ENCODE data around the gene ADAMTS8. TPM values are rescaled to one million over a fixed set of nuclear protein-coding genes. Genes with fewer than 3 reads are reported as not detected.
"Not testable (repeated sequence)": the region's sequence is repeated elsewhere in the genome, so short reads cannot be mapped to it uniquely, and the experiment has no call there.

ADAMTS8 gene
- total RNA-seq, 2 experiments from 2014 or later: not detected

DNA sequence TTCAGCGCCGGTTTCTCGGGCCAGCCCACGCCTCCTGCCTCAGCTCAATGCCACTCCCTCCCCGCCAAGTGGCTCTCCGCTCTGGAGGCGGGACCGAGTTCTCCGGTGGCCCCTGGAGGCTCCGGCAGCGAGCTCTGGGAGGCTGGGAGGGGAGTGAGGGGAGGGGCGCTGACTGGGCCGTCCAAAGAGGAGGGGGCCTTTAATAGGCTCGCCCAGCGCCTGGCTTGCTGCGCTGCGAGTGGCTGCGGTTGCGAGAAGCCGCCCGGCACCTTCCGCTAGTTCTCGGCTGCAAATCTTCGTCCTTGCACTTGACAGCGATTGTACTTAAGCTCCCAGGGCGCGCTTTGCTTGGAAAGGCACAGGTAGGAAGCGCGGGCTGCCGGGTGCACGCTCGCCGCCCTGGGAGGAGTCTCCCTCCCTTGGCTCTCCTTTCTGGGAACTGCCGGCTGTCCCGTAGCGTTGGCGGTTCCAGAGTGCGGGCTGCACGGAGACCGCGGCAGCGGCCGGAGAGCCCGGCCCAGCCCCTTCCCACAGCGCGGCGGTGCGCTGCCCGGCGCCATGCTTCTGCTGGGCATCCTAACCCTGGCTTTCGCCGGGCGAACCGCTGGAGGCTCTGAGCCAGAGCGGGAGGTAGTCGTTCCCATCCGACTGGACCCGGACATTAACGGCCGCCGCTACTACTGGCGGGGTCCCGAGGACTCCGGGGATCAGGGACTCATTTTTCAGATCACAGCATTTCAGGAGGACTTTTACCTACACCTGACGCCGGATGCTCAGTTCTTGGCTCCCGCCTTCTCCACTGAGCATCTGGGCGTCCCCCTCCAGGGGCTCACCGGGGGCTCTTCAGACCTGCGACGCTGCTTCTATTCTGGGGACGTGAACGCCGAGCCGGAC is 20.3 kb upstream of the ADAMTS8 start, which contains the start of gene ADAMTS15:
TSS of gene ADAMTS15 (plus strand) at position 230 of the 894 bp plus-strand sequence. CDS start at position 559, 329 bp downstream.
- DNase-seq: peak; percentile 74
- peak; percentile 91 for ATAC-seq
- H3K9me3 Mint-ChIP-seq (ENCODE audit: low read depth): no peaks in the 10 kb centered on the region
- ChIA-PET POLR2A (no interaction called here), CTCF (interaction anchor here (0.7 to 1.9 kb wide), 4 partner anchors 17 to 413 kb away, joined by 3 to 6 read pairs (median 3); no protein-coding TSS in a partner anchor)
- H3K36me3 Mint-ChIP-seq (ENCODE audit: low read depth): no peaks in the 10 kb centered on the region
- peaks cover 36% of the 10 kb centered on the region for H3K27me3 Mint-ChIP-seq
- H3K4me3 Mint-ChIP-seq: peak within 1 kb of the TSS; percentile 38
- intact Hi-C loops (cut with DNase I, micrococcal nuclease): no loop called here
- H3K4me1 Mint-ChIP-seq: peaks cover 9% of the 10 kb centered on the region
- no peak within 1 kb of the TSS for H3K27ac Mint-ChIP-seq

DNA sequence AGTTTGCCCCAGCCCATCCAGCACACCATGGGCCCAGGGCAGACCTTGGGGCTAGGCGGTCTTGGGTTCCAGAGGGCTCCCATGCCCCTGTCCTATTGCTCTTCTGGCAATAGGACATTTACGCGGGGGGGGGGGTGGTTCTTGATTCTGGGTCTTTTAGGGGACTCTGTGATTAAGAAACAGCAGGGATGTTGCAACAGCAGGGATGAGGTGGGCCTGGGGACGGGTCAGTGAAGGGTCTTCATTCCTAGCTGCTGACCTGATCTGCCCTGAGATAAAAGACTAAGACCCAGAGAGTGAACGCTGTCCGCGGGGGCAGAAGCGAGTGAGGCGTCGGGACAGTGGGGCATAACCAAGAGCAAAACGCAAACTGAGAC is 19.6 kb upstream of the ADAMTS8 start:
- intact Hi-C loops (cut with DNase I, micrococcal nuclease): no loop called here
- ChIA-PET CTCF (interaction anchor here (0.7 to 1.9 kb wide), 2 partner anchors 33 to 414 kb away, joined by 3 to 6 read pairs; no protein-coding TSS in a partner anchor), POLR2A (no interaction called here)
- Mint-ChIP-seq H3K4me1 (peaks cover 9% of the 10 kb centered on the region), H3K27ac (no peak overlapping the region), H3K4me3 (peak overlapping the region; percentile 38), H3K36me3 (ENCODE audit: low read depth) (no peaks in the 10 kb centered on the region), H3K27me3 (peaks cover 36% of the 10 kb centered on the region), H3K9me3 (ENCODE audit: low read depth) (no peaks in the 10 kb centered on the region)
- DNase-seq (no peak), ATAC-seq (no peak)

DNA sequence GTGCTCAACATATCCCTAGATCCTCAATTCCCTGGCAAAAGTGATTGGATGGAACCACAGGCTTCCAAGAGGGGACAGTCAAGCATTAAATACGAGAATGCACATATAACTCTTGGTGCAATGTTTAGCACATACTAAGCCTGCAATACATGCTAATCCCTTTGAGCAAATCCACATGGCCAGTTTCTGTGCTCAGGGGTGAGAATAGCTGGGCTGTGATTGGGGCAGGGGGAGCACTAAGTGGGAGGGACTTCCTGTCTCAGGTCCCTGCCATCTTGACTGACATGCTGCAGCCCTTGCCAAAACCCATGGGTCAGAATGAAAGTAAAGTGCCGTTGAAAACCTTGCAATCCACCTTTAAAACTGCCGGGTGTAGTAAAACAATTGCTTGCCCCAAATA is 17.4 kb upstream of the ADAMTS8 start:
- intact Hi-C loops (cut with DNase I, micrococcal nuclease): no loop called here
- CTCF ChIA-PET: interaction anchor here (0.5 kb wide), 1 partner anchor 25 kb away, joined by 4 read pairs; no protein-coding TSS in a partner anchor
- ATAC-seq (no peak), DNase-seq (no peak)
- H3K4me1 Mint-ChIP-seq: peaks cover 9% of the 10 kb centered on the region
- H3K9me3 Mint-ChIP-seq (ENCODE audit: low read depth): no peaks in the 10 kb centered on the region
- H3K27me3 Mint-ChIP-seq: peaks cover 26% of the 10 kb centered on the region
- H3K4me3 Mint-ChIP-seq: no peak overlapping the region
- POLR2A ChIA-PET: no interaction called here
- H3K36me3 Mint-ChIP-seq (ENCODE audit: low read depth): no peaks in the 10 kb centered on the region
- H3K27ac Mint-ChIP-seq: no peak overlapping the region

DNA sequence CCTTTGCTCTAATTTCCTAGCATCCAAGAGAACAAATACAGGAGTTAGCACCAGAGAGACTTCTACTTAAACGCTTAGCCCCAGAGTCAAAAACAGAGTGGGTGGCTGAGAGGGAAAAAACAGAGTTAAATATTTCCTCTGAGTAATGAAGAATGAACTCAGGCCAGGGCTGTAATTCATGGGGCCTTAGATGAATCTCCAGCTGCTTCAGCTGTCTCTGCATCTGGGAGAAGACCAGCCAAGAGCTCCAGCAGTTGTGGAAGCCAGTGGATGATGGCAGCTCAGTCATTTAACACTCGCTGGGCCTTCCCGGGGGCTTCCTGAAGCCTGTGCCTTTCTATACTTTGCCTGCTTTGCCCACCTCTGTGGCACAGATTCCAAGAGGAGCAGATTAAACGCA is 14.3 kb upstream of the ADAMTS8 start:
- intact Hi-C loops (cut with DNase I, micrococcal nuclease): no loop called here
- peaks cover 6% of the 10 kb centered on the region for H3K27me3 Mint-ChIP-seq
- no peak for ATAC-seq
- ChIA-PET CTCF (interaction anchor here (0.8 to 3.3 kb wide), 3 partner anchors 11 to 424 kb away, joined by 3 to 22 read pairs (median 22); no protein-coding TSS in a partner anchor), POLR2A (no interaction called here)
- DNase-seq: no peak
- H3K36me3 Mint-ChIP-seq (ENCODE audit: low read depth): no peaks in the 10 kb centered on the region
- peaks cover 10% of the 10 kb centered on the region for H3K4me1 Mint-ChIP-seq
- H3K27ac Mint-ChIP-seq: no peak overlapping the region
- no peaks in the 10 kb centered on the region for H3K9me3 Mint-ChIP-seq (ENCODE audit: low read depth)
- no peak overlapping the region for H3K4me3 Mint-ChIP-seq

DNA sequence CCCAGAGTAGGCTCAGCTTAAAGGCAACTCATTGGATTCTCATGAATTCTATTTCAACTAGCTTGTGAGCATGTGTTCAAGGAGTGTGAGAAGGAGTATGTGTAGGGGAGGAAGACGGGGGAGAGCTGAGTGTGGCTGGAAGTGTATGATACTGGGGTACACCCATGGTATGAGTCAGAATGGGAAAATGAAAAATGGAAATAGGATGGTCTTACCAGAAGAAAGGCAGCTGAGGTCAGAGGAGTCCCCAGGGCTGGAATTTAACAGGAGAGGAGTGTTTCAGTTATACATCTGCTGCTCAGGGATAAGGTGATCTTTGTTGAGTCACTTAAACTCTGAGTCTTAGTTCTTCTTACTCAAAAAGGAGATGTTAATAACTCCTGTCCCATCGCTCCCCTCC is 13.3 kb upstream of the ADAMTS8 start:
- no peaks in the 10 kb centered on the region for H3K36me3 Mint-ChIP-seq (ENCODE audit: low read depth)
- ChIA-PET POLR2A (no interaction called here), CTCF (interaction anchor here (0.6 to 3.3 kb wide), 6 partner anchors 9 to 421 kb away, joined by 3 to 22 read pairs (median 3); no protein-coding TSS in a partner anchor)
- no peak for ATAC-seq
- intact Hi-C loops (cut with DNase I, micrococcal nuclease): no loop called here
- peaks cover 10% of the 10 kb centered on the region for H3K4me1 Mint-ChIP-seq
- no peak overlapping the region for H3K4me3 Mint-ChIP-seq
- no peaks in the 10 kb centered on the region for H3K9me3 Mint-ChIP-seq (ENCODE audit: low read depth)
- H3K27me3 Mint-ChIP-seq: peaks cover under 1% of the 10 kb centered on the region
- H3K27ac Mint-ChIP-seq: no peak overlapping the region
- no peak for DNase-seq

DNA sequence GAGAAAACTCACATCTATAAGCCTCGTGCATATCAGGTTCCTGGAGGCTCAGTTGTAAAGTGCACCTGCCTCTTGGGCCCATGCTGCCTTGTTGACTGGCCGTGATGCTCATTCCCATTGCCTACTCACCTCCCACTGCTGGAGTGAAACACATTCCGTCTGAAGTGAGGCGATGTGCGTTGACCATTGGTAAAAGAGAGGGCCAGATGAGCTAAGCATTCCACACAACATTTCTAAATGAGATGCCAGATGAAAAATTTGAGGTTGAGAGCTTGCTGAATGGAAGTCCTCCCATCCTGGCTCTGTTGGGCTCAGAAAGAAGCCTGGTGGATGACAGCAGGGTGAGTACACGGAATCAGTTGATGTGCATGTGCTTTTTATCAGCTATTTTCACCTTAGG is 11.5 kb upstream of the ADAMTS8 start:
- Mint-ChIP-seq H3K36me3 (ENCODE audit: low read depth) (no peaks in the 10 kb centered on the region), H3K27ac (no peak overlapping the region), H3K4me3 (no peak overlapping the region), H3K9me3 (ENCODE audit: low read depth) (no peaks in the 10 kb centered on the region), H3K27me3 (no peaks in the 10 kb centered on the region), H3K4me1 (peaks cover 10% of the 10 kb centered on the region)
- no peak for ATAC-seq
- ChIA-PET CTCF (interaction anchor here (3.3 kb wide), 1 partner anchor 422 kb away, joined by 22 read pairs; no protein-coding TSS in a partner anchor), POLR2A (no interaction called here)
- intact Hi-C loops (cut with DNase I, micrococcal nuclease): loop anchor here in 1 of 2 experiments (5.0 to 10.0 kb wide), 2 partner anchors 92 to 195 kb away; no protein-coding TSS in a partner anchor
- no peak for DNase-seq

DNA sequence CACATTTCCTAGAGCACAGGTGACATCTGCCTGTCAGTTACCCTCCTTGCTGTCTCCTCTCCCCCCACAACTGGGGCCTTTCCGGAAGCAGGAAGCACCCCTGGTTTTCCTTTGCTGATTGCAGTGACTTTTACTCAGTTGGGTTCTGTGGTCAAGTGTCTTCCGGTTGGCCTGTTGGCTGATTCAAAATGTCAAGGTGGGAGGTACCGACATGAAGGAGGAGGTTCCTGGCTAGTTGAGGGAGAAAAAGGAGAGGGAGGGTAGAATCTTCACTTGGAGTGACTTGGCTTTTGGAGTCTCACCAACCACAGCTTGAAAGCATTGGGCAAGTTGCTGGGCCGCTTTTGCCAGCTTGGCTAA is 10.7 kb upstream of the ADAMTS8 start:
- H3K4me1 Mint-ChIP-seq: peaks cover 10% of the 10 kb centered on the region
- no peaks in the 10 kb centered on the region for H3K36me3 Mint-ChIP-seq (ENCODE audit: low read depth)
- peak overlapping the region; percentile 20 for H3K27ac Mint-ChIP-seq
- ChIA-PET POLR2A (no interaction called here), CTCF (interaction anchor here (0.6 kb wide), 1 partner anchor 108 kb away, joined by 3 read pairs; no protein-coding TSS in a partner anchor)
- no peaks in the 10 kb centered on the region for H3K27me3 Mint-ChIP-seq
- H3K4me3 Mint-ChIP-seq: no peak overlapping the region
- DNase-seq (peak; percentile 38), ATAC-seq (peak; percentile 61)
- no peaks in the 10 kb centered on the region for H3K9me3 Mint-ChIP-seq (ENCODE audit: low read depth)
- intact Hi-C loops (cut with DNase I, micrococcal nuclease): loop anchor here in 1 of 2 experiments (5.0 to 10.0 kb wide), 2 partner anchors 93 to 196 kb away; no protein-coding TSS in a partner anchor

DNA sequence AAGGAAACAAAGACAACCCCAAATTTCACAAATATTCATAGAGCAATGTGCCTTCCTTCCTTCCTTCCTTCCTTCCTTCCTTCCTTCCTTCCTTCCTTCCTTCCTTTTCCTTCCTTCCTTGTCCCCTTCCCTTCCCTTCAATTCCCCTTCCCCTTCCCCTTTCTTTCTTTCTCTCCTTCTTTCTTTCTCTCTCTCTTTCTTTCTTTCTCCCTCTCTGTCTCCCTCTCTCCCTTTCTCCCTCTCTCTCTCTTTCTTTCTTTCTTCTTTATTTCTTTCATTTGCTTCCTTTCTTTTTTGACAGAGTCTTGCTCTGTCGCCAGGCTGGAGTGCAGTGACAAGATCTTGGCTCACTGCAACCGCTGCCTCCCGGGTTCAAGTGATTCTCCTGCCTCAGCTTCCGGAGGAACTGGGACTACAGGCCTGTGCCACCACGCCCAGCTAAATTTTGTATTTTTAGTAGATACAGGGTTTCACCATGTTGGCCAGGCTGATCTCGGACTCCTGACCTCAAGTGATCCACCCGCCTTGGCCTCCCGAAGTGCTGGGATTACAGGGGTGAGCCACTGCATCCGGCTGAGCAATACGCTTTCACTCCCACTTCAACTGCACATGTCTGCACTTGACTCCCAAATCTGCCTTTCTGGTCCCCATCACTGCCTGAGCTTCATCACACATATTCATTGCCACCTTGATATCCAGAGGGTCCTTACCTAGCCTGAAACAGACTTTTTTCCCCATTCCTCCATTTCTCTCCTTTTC is 10.2 kb upstream of the ADAMTS8 start:
- intact Hi-C loops (cut with DNase I, micrococcal nuclease): loop anchor here in 1 of 2 experiments (5.0 to 10.0 kb wide), 2 partner anchors 94 to 196 kb away; no protein-coding TSS in a partner anchor

DNA sequence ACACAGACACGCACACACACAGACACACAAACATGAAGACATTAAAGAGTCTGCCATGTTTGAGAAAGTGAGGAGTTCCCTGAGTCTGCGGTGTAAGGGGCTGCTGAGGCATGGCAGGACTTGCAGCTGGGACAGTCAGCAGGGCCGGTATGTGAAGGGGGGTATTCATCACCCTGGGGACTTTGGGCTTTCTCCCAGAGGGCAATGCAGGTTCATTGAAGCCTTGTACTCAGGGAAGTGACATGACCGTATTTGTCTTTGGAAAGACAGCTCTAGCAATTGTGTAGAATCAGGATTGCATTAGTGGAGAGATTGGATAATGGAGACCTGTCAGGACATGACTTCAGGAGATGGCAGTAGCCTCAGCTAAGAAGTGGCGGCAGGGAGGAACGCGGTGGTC is 9.4 kb upstream of the ADAMTS8 start:
- intact Hi-C loops (cut with DNase I, micrococcal nuclease): loop anchor here in 1 of 2 experiments (5.0 to 10.0 kb wide), 2 partner anchors 94 to 197 kb away; no protein-coding TSS in a partner anchor
- Mint-ChIP-seq H3K4me1 (peaks cover 10% of the 10 kb centered on the region), H3K9me3 (ENCODE audit: low read depth) (no peaks in the 10 kb centered on the region), H3K4me3 (no peak overlapping the region), H3K27ac (no peak overlapping the region), H3K27me3 (no peaks in the 10 kb centered on the region), H3K36me3 (ENCODE audit: low read depth) (no peaks in the 10 kb centered on the region)
- POLR2A ChIA-PET: no interaction called here
- ATAC-seq (no peak), DNase-seq (no peak)
- CTCF ChIA-PET: interaction anchor here (0.7 to 9.5 kb wide), 4 partner anchors 25 to 1703 kb away, joined by 3 to 256 read pairs (median 4); no protein-coding TSS in a partner anchor

More for the DNA sequence above, 10.2 kb upstream of the ADAMTS8 start:
- POLR2A ChIA-PET; H3K4me3 Mint-ChIP-seq; H3K9me3 Mint-ChIP-seq (ENCODE audit: low read depth); DNase-seq; H3K4me1 Mint-ChIP-seq; H3K36me3 Mint-ChIP-seq (ENCODE audit: low read depth); H3K27me3 Mint-ChIP-seq: not testable (repeated sequence)
- CTCF ChIA-PET: interaction anchor here (0.6 to 9.5 kb wide), 3 partner anchors 109 to 1703 kb away, joined by 3 to 256 read pairs (median 3); no protein-coding TSS in a partner anchor
- peak; percentile 8 for ATAC-seq
- peak overlapping the region; percentile 20 for H3K27ac Mint-ChIP-seq

DNA sequence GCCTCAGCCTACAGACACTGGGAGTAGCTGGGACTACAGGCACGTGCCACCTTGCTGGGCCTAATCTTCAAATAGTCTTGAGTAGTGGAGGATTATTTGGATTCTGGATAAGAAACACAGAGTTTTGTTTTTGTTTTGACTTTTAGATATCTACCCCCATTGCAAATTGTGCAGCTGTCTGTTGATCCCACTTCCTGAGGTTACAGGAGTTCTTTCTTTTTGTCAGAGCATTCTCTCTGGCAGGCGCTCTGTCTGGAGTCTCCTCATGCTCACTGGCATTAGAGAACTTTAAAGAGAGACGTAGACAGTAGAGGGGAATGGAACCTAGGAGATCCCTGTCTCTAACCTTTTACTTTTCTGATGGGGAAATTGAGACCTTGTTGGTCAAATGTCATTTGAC is 7.8 kb upstream of the ADAMTS8 start:
- H3K9me3 Mint-ChIP-seq (ENCODE audit: low read depth): no peaks in the 10 kb centered on the region
- ATAC-seq (no peak), DNase-seq (no peak)
- H3K27ac Mint-ChIP-seq: no peak overlapping the region
- no peaks in the 10 kb centered on the region for H3K36me3 Mint-ChIP-seq (ENCODE audit: low read depth)
- H3K27me3 Mint-ChIP-seq: peaks cover 1% of the 10 kb centered on the region
- no peak overlapping the region for H3K4me3 Mint-ChIP-seq
- intact Hi-C loops (cut with DNase I, micrococcal nuclease): loop anchor here in 1 of 2 experiments (5.0 to 10.0 kb wide), 2 partner anchors 96 to 199 kb away; no protein-coding TSS in a partner anchor
- peaks cover 10% of the 10 kb centered on the region for H3K4me1 Mint-ChIP-seq
- ChIA-PET CTCF (interaction anchor here (9.5 kb wide), 1 partner anchor 426 kb away, joined by 256 read pairs; no protein-coding TSS in a partner anchor), POLR2A (no interaction called here)

DNA sequence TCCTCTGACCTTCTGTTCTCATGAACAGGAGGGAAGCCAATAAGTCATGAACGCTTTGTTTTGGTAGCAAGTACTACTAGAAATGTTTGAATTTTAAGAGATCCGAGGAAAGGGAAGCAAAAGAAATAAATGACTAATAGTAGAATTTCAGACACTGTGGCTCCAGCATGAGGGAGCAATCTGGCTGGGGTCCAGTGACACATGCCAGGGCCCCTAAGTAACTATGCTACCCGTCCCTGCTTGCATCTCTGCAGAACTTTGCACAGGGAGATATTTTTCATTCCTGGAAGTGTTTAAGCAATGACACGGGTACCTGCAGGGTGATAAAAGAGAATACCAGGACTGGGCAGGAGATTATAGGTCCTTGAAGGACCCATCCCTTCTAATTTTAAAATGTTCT is 7.3 kb upstream of the ADAMTS8 start:
- no peaks in the 10 kb centered on the region for H3K36me3 Mint-ChIP-seq (ENCODE audit: low read depth)
- intact Hi-C loops (cut with DNase I, micrococcal nuclease): loop anchor here (2.0 to 10.0 kb wide), 3 partner anchors 97 to 223 kb away; no protein-coding TSS in a partner anchor
- H3K27ac Mint-ChIP-seq: no peak overlapping the region
- ATAC-seq (no peak), DNase-seq (no peak)
- H3K9me3 Mint-ChIP-seq (ENCODE audit: low read depth): no peaks in the 10 kb centered on the region
- POLR2A ChIA-PET: no interaction called here
- no peak overlapping the region for H3K4me3 Mint-ChIP-seq
- peaks cover 2% of the 10 kb centered on the region for H3K27me3 Mint-ChIP-seq
- CTCF ChIA-PET: interaction anchor here (0.9 to 9.5 kb wide), 9 partner anchors 8 to 476 kb away, joined by 3 to 256 read pairs (median 4); no protein-coding TSS in a partner anchor
- peaks cover 10% of the 10 kb centered on the region for H3K4me1 Mint-ChIP-seq

All from activated CD4-positive, alpha-beta T cell treated with anti-CD3 and anti-CD28 coated beads for 36 hours (primary cell).